ENCODE data around the gene LPCAT3.

LPCAT3 gene

GRCh38 chr12:6945613-6946012 lies 72.7 kb downstream of the LPCAT3 start:
- H3K36me3 ChIP-seq (ENCODE audit: control insufficient read depth, insufficient read depth, low read length) = peaks cover 7% of the 10 kb centered on the region; the same call in 1 of the 2 replicates
- no peaks in the 10 kb centered on the region for H3K27me3 ChIP-seq (ENCODE audit: control insufficient read depth, insufficient read depth, low read length)
- peaks cover 4% of the 10 kb centered on the region for H3K4me1 ChIP-seq (ENCODE audit: control insufficient read depth, insufficient read depth, low read length)
- H3K4me3 ChIP-seq (ENCODE audit: low read length) = no peak overlapping the region
- H3K27ac ChIP-seq (ENCODE audit: low read length) = no peak overlapping the region
- DNase-seq (ENCODE audit: low read depth, low spot score) = no peak
- H3K9me3 ChIP-seq (ENCODE audit: control insufficient read depth, insufficient read depth, low read length) = no peaks in the 10 kb centered on the region
- WGBS (ENCODE audit: insufficient coverage, insufficient read length) = no CpG with 5 or more reads among the region's 11 CpGs

GRCh38 chr12:6944381-6945186 lies 73.7 kb downstream of the LPCAT3 start:
- Histone ChIP-seq H3K4me1 (ENCODE audit: control insufficient read depth, insufficient read depth, low read length) (peaks cover 4% of the 10 kb centered on the region), H3K36me3 (ENCODE audit: control insufficient read depth, insufficient read depth, low read length) (peaks cover 7% of the 10 kb centered on the region; the same call in 1 of the 2 replicates), H3K27me3 (ENCODE audit: control insufficient read depth, insufficient read depth, low read length) (no peaks in the 10 kb centered on the region), H3K9me3 (ENCODE audit: control insufficient read depth, insufficient read depth, low read length) (no peaks in the 10 kb centered on the region), H3K27ac (ENCODE audit: low read length) (peak overlapping the region; percentile 1), H3K4me3 (ENCODE audit: low read length) (peak overlapping the region; percentile 78)
- no CpG with 5 or more reads among the region's 48 CpGs for WGBS (ENCODE audit: insufficient coverage, insufficient read length)
- DNase-seq (ENCODE audit: low read depth, low spot score) = peak; percentile 89

- H3K4me3 ChIP-seq (ENCODE audit: low read length) = peak within 1 kb of the TSS; percentile 78
- H3K27ac ChIP-seq (ENCODE audit: low read length) = peak within 1 kb of the TSS; percentile 1
- peaks cover 9% of the 10 kb centered on the region; the same call in 1 of the 2 replicates for H3K36me3 ChIP-seq (ENCODE audit: control insufficient read depth, insufficient read depth, low read length)
- WGBS (ENCODE audit: insufficient coverage, insufficient read length) = no CpG with 5 or more reads among the region's 31 CpGs
- H3K27me3 ChIP-seq (ENCODE audit: control insufficient read depth, insufficient read depth, low read length) = no peaks in the 10 kb centered on the region
- DNase-seq (ENCODE audit: low read depth, low spot score) = peak; percentile 78
- H3K9me3 ChIP-seq (ENCODE audit: control insufficient read depth, insufficient read depth, low read length) = no peaks in the 10 kb centered on the region
- peaks cover 4% of the 10 kb centered on the region for H3K4me1 ChIP-seq (ENCODE audit: control insufficient read depth, insufficient read depth, low read length)
These were observed 74.4 kb downstream of the LPCAT3 start, which contains the start of the genes C12orf57 and RNU7-1 for GRCh38 chr12:6943722-6944380. Gene C12orf57 (plus strand): TSS chr12:6944022. CDS start chr12:6944122, 100 bp downstream. Gene RNU7-1 (plus strand): TSS chr12:6943816.

GRCh38 chr12:6943389-6943721 lies 74.9 kb downstream of the LPCAT3 start:
- H3K9me3 ChIP-seq (ENCODE audit: control insufficient read depth, insufficient read depth, low read length) = no peaks in the 10 kb centered on the region
- no peak overlapping the region for H3K27ac ChIP-seq (ENCODE audit: low read length)
- H3K27me3 ChIP-seq (ENCODE audit: control insufficient read depth, insufficient read depth, low read length) = no peaks in the 10 kb centered on the region
- peaks cover 10% of the 10 kb centered on the region; the same call in 1 of the 2 replicates for H3K36me3 ChIP-seq (ENCODE audit: control insufficient read depth, insufficient read depth, low read length)
- no peak overlapping the region for H3K4me3 ChIP-seq (ENCODE audit: low read length)
- H3K4me1 ChIP-seq (ENCODE audit: control insufficient read depth, insufficient read depth, low read length) = peaks cover 4% of the 10 kb centered on the region
- DNase-seq (ENCODE audit: low read depth, low spot score) = peak; percentile 84
- WGBS (ENCODE audit: insufficient coverage, insufficient read length) = no CpG with 5 or more reads among the region's 13 CpGs

- H3K27ac ChIP-seq (ENCODE audit: low read length) = no peak overlapping the region
- no CpG with 5 or more reads among the region's 11 CpGs for WGBS (ENCODE audit: insufficient coverage, insufficient read length)
These were observed 76.0 kb downstream of the LPCAT3 start for GRCh38 chr12:6942331-6942665.

GRCh38 chr12:6941782-6942181 lies 76.5 kb downstream of the LPCAT3 start:
- no peaks in the 10 kb centered on the region for H3K9me3 ChIP-seq (ENCODE audit: control insufficient read depth, insufficient read depth, low read length)
- no peak overlapping the region for H3K27ac ChIP-seq (ENCODE audit: low read length)
- DNase-seq (ENCODE audit: low read depth, low spot score) = no peak
- H3K36me3 ChIP-seq (ENCODE audit: control insufficient read depth, insufficient read depth, low read length) = peaks cover 10% of the 10 kb centered on the region; the same call in 1 of the 2 replicates
- no peak overlapping the region for H3K4me3 ChIP-seq (ENCODE audit: low read length)
- no peaks in the 10 kb centered on the region for H3K27me3 ChIP-seq (ENCODE audit: control insufficient read depth, insufficient read depth, low read length)
- WGBS (ENCODE audit: insufficient coverage, insufficient read length) = no CpG with 5 or more reads among the region's 12 CpGs
- H3K4me1 ChIP-seq (ENCODE audit: control insufficient read depth, insufficient read depth, low read length) = peaks cover 4% of the 10 kb centered on the region

More at GRCh38 chr12:6942331-6942665, 76.0 kb downstream of the LPCAT3 start:
- no peak for DNase-seq (ENCODE audit: low read depth, low spot score)
- no peak overlapping the region for H3K4me3 ChIP-seq (ENCODE audit: low read length)
- H3K4me1 ChIP-seq (ENCODE audit: control insufficient read depth, insufficient read depth, low read length) = peaks cover 4% of the 10 kb centered on the region
- H3K27me3 ChIP-seq (ENCODE audit: control insufficient read depth, insufficient read depth, low read length) = no peaks in the 10 kb centered on the region
- peaks cover 10% of the 10 kb centered on the region; the same call in 1 of the 2 replicates for H3K36me3 ChIP-seq (ENCODE audit: control insufficient read depth, insufficient read depth, low read length)
- H3K9me3 ChIP-seq (ENCODE audit: control insufficient read depth, insufficient read depth, low read length) = no peaks in the 10 kb centered on the region

- peaks cover 10% of the 10 kb centered on the region; the same call in 1 of the 2 replicates for H3K36me3 ChIP-seq (ENCODE audit: control insufficient read depth, insufficient read depth, low read length)
- H3K9me3 ChIP-seq (ENCODE audit: control insufficient read depth, insufficient read depth, low read length) = no peaks in the 10 kb centered on the region
- no CpG with 5 or more reads among the region's 12 CpGs for WGBS (ENCODE audit: insufficient coverage, insufficient read length)
- H3K27me3 ChIP-seq (ENCODE audit: control insufficient read depth, insufficient read depth, low read length) = no peaks in the 10 kb centered on the region
- no peak overlapping the region for H3K27ac ChIP-seq (ENCODE audit: low read length)
- DNase-seq (ENCODE audit: low read depth, low spot score) = no peak
- H3K4me1 ChIP-seq (ENCODE audit: control insufficient read depth, insufficient read depth, low read length) = peaks cover 5% of the 10 kb centered on the region
- H3K4me3 ChIP-seq (ENCODE audit: low read length) = no peak overlapping the region
These were observed 77.0 kb downstream of the LPCAT3 start for GRCh38 chr12:6941267-6941666.

- no peak overlapping the region for H3K4me3 ChIP-seq (ENCODE audit: low read length)
- no peaks in the 10 kb centered on the region for H3K27me3 ChIP-seq (ENCODE audit: control insufficient read depth, insufficient read depth, low read length)
- no CpG with 5 or more reads among the region's 2 CpGs for WGBS (ENCODE audit: insufficient coverage, insufficient read length)
- DNase-seq (ENCODE audit: low read depth, low spot score) = no peak
- H3K9me3 ChIP-seq (ENCODE audit: control insufficient read depth, insufficient read depth, low read length) = no peaks in the 10 kb centered on the region
- H3K4me1 ChIP-seq (ENCODE audit: control insufficient read depth, insufficient read depth, low read length) = peaks cover 3% of the 10 kb centered on the region
- no peak overlapping the region for H3K27ac ChIP-seq (ENCODE audit: low read length)
- peaks cover 22% of the 10 kb centered on the region for H3K36me3 ChIP-seq (ENCODE audit: control insufficient read depth, insufficient read depth, low read length)
These were observed 79.1 kb downstream of the LPCAT3 start for GRCh38 chr12:6939191-6939540.

GRCh38 chr12:6938353-6939190 lies 79.7 kb downstream of the LPCAT3 start:
- Histone ChIP-seq H3K36me3 (ENCODE audit: control insufficient read depth, insufficient read depth, low read length) (peaks cover 24% of the 10 kb centered on the region), H3K27ac (ENCODE audit: low read length) (no peak overlapping the region), H3K9me3 (ENCODE audit: control insufficient read depth, insufficient read depth, low read length) (no peaks in the 10 kb centered on the region), H3K4me1 (ENCODE audit: control insufficient read depth, insufficient read depth, low read length) (peaks cover 3% of the 10 kb centered on the region), H3K4me3 (ENCODE audit: low read length) (no peak overlapping the region; the same call in 1 of the 2 replicates), H3K27me3 (ENCODE audit: control insufficient read depth, insufficient read depth, low read length) (no peaks in the 10 kb centered on the region)
- no CpG with 5 or more reads among the region's 32 CpGs for WGBS (ENCODE audit: insufficient coverage, insufficient read length)
- no peak for DNase-seq (ENCODE audit: low read depth, low spot score)

All from iPS DF 6.9 (cell line).